ENCODE results near the gene SGCD.

Gene SGCD

GRCh38 chr5:156513123-156513815 lies 186.3 kb downstream of the SGCD start:
- no peak for DNase-seq (ENCODE audit: low read depth in 2 of 2)

GRCh38 chr5:156515121-156515520 lies 188.2 kb downstream of the SGCD start:
- no peak for DNase-seq (ENCODE audit: low read depth in 2 of 2)

- DNase-seq (ENCODE audit: low read depth in 2 of 2) = no peak
These were observed 188.9 kb downstream of the SGCD start for GRCh38 chr5:156515803-156516360.

GRCh38 chr5:156522651-156523529 lies 195.9 kb downstream of the SGCD start:
- no peak for DNase-seq (ENCODE audit: low read depth in 2 of 2)

GRCh38 chr5:156523607-156524006 lies 196.6 kb downstream of the SGCD start:
- DNase-seq (ENCODE audit: low read depth in 2 of 2) = no peak

GRCh38 chr5:156526081-156526925 lies 199.3 kb downstream of the SGCD start:
- DNase-seq (ENCODE audit: low read depth in 2 of 2) = no peak

- DNase-seq (ENCODE audit: low read depth in 2 of 2) = no peak
These were observed 200.6 kb downstream of the SGCD start for GRCh38 chr5:156527611-156528010.

GRCh38 chr5:156528673-156529072 lies 201.7 kb downstream of the SGCD start:
- no peak for DNase-seq (ENCODE audit: low read depth in 2 of 2)

- no peak for DNase-seq (ENCODE audit: low read depth in 2 of 2)
These were observed 202.9 kb downstream of the SGCD start for GRCh38 chr5:156529892-156530291.

- no peak for DNase-seq (ENCODE audit: low read depth in 2 of 2)
These were observed 204.2 kb downstream of the SGCD start for GRCh38 chr5:156531199-156531598.

- DNase-seq (ENCODE audit: low read depth in 2 of 2) = no peak
These were observed 206.0 kb downstream of the SGCD start for GRCh38 chr5:156532921-156533320.

GRCh38 chr5:156534085-156534484 lies 207.1 kb downstream of the SGCD start:
- DNase-seq (ENCODE audit: low read depth in 2 of 2) = no peak

- DNase-seq (ENCODE audit: low read depth in 2 of 2) = no peak
These were observed 208.0 kb downstream of the SGCD start for GRCh38 chr5:156534906-156535485.

GRCh38 chr5:156540491-156540890 lies 213.5 kb downstream of the SGCD start:
- DNase-seq (ENCODE audit: low read depth in 2 of 2) = no peak

GRCh38 chr5:156541582-156541981 lies 214.6 kb downstream of the SGCD start:
- no peak for DNase-seq (ENCODE audit: low read depth in 2 of 2)

- DNase-seq (ENCODE audit: low read depth in 2 of 2) = no peak
These were observed 216.6 kb downstream of the SGCD start for GRCh38 chr5:156543348-156544145.

GRCh38 chr5:156552855-156553358 lies 225.9 kb downstream of the SGCD start:
- DNase-seq (ENCODE audit: low read depth in 2 of 2) = no peak

GRCh38 chr5:156556666-156557406 lies 229.9 kb downstream of the SGCD start:
- DNase-seq (ENCODE audit: low read depth in 2 of 2) = no peak

- no peak for DNase-seq (ENCODE audit: low read depth in 2 of 2)
These were observed 233.0 kb downstream of the SGCD start for GRCh38 chr5:156560002-156560401.

- DNase-seq (ENCODE audit: low read depth in 2 of 2) = no peak
These were observed 234.7 kb downstream of the SGCD start for GRCh38 chr5:156561651-156562050.
